Memory B cell (primary cell): ENCODE measurements around the gene GRB14.
"Not testable (repeated sequence)": the region's sequence is repeated elsewhere in the genome, so short reads cannot be mapped to it uniquely, and the experiment has no call there.

ENCODE experiments used
- ATAC-seq: fragments of 150-1000 bp; cut with Tn5 transposase; 2 replicates; pipeline ENCODE4 v1.10.0; 2021; ENCODE audit warnings: low read depth, mild to moderate bottlenecking, moderate library complexity
- DNase-seq, 2 donors: peaks; one replicate each; pipeline ENCODE4 v3.0.0; 2022; ENCODE audit warnings: low spot score in 2 of 2
- H3K27ac Mint-ChIP-seq: one replicate; pipeline ENCODE4 v1.8.0; 2022; ENCODE audit warnings: mild to moderate bottlenecking, moderate library complexity, mixed read lengths
- H3K27me3 Mint-ChIP-seq: one replicate; pipeline ENCODE4 v1.8.0; 2022; ENCODE audit warnings: mixed read lengths
- H3K36me3 Mint-ChIP-seq: one replicate; pipeline ENCODE4 v1.8.0; 2022; ENCODE audit warnings: mild to moderate bottlenecking, mixed read lengths
- H3K4me1 Mint-ChIP-seq: one replicate; pipeline ENCODE4 v1.8.0; 2022; ENCODE audit warnings: mixed read lengths
- H3K4me3 Mint-ChIP-seq: one replicate; pipeline ENCODE4 v1.8.0; 2022; ENCODE audit warnings: mild to moderate bottlenecking, moderate library complexity, mixed read lengths
- H3K9me3 Mint-ChIP-seq: one replicate; pipeline ENCODE4 v1.8.0; 2022; ENCODE audit warnings: mixed read lengths

Gene GRB14

GRCh38 chr2:164474873-164475272 is 146.4 kb downstream of the GRB14 start:
- Mint-ChIP-seq H3K4me3 (no peak overlapping the region), H3K27ac (no peak overlapping the region), H3K9me3 (no peaks in the 10 kb centered on the region), H3K27me3 (no peaks in the 10 kb centered on the region), H3K36me3 (no peaks in the 10 kb centered on the region), H3K4me1 (no peaks in the 10 kb centered on the region)
- ATAC-seq: no peak
- no peak for DNase-seq

GRCh38 chr2:164473021-164473420 is 148.3 kb downstream of the GRB14 start:
- Mint-ChIP-seq H3K27me3 (no peaks in the 10 kb centered on the region), H3K36me3 (no peaks in the 10 kb centered on the region), H3K27ac (no peak overlapping the region), H3K4me3 (no peak overlapping the region), H3K9me3 (no peaks in the 10 kb centered on the region), H3K4me1 (no peaks in the 10 kb centered on the region)
- ATAC-seq (no peak), DNase-seq (no peak)

- not testable (repeated sequence) for ATAC-seq, H3K4me3 Mint-ChIP-seq, DNase-seq, H3K9me3 Mint-ChIP-seq, H3K4me1 Mint-ChIP-seq, H3K36me3 Mint-ChIP-seq, H3K27ac Mint-ChIP-seq
- H3K27me3 Mint-ChIP-seq: peaks cover 15% of the 10 kb centered on the region
Measured at GRCh38 chr2:164465047-164465446, 156.2 kb downstream of the GRB14 start.

- Mint-ChIP-seq H3K27ac (no peak overlapping the region), H3K4me1 (no peaks in the 10 kb centered on the region), H3K36me3 (no peaks in the 10 kb centered on the region), H3K27me3 (peaks cover 15% of the 10 kb centered on the region), H3K4me3 (no peak overlapping the region), H3K9me3 (no peaks in the 10 kb centered on the region)
- DNase-seq (no peak), ATAC-seq (no peak)
Measured at GRCh38 chr2:164464376-164464775, 156.9 kb downstream of the GRB14 start.

GRCh38 chr2:164458792-164459191 is 162.5 kb downstream of the GRB14 start:
- Mint-ChIP-seq H3K27me3 (peaks cover 13% of the 10 kb centered on the region), H3K4me3 (no peak overlapping the region), H3K9me3 (no peaks in the 10 kb centered on the region), H3K36me3 (no peaks in the 10 kb centered on the region), H3K4me1 (no peaks in the 10 kb centered on the region), H3K27ac (no peak overlapping the region)
- DNase-seq (no peak), ATAC-seq (no peak)

GRCh38 chr2:164457271-164457670 is 164.0 kb downstream of the GRB14 start:
- H3K36me3 Mint-ChIP-seq: no peaks in the 10 kb centered on the region
- no peak overlapping the region for H3K4me3 Mint-ChIP-seq
- H3K9me3 Mint-ChIP-seq: no peaks in the 10 kb centered on the region
- DNase-seq: no peak
- H3K4me1 Mint-ChIP-seq: no peaks in the 10 kb centered on the region
- peaks cover 10% of the 10 kb centered on the region for H3K27me3 Mint-ChIP-seq
- no peak for ATAC-seq
- H3K27ac Mint-ChIP-seq: no peak overlapping the region

GRCh38 chr2:164456619-164457018 is 164.7 kb downstream of the GRB14 start:
- Mint-ChIP-seq H3K27ac (no peak overlapping the region), H3K27me3 (peaks cover 5% of the 10 kb centered on the region), H3K36me3 (no peaks in the 10 kb centered on the region), H3K4me3 (no peak overlapping the region), H3K4me1 (no peaks in the 10 kb centered on the region), H3K9me3 (no peaks in the 10 kb centered on the region)
- DNase-seq (no peak), ATAC-seq (no peak)

- H3K27me3 Mint-ChIP-seq: peaks cover 4% of the 10 kb centered on the region
- no peaks in the 10 kb centered on the region for H3K36me3 Mint-ChIP-seq
- H3K4me3 Mint-ChIP-seq: no peak overlapping the region
- H3K4me1 Mint-ChIP-seq: no peaks in the 10 kb centered on the region
- peaks cover 1% of the 10 kb centered on the region for H3K9me3 Mint-ChIP-seq
- DNase-seq (no peak), ATAC-seq (no peak)
- H3K27ac Mint-ChIP-seq: no peak overlapping the region
Measured at GRCh38 chr2:164453656-164454305, 167.5 kb downstream of the GRB14 start.

- H3K4me1 Mint-ChIP-seq: no peaks in the 10 kb centered on the region
- no peaks in the 10 kb centered on the region for H3K36me3 Mint-ChIP-seq
- peaks cover 2% of the 10 kb centered on the region for H3K27me3 Mint-ChIP-seq
- H3K27ac Mint-ChIP-seq: no peak overlapping the region
- H3K9me3 Mint-ChIP-seq: peaks cover 1% of the 10 kb centered on the region
- no peak overlapping the region for H3K4me3 Mint-ChIP-seq
- DNase-seq (no peak), ATAC-seq (no peak)
Measured at GRCh38 chr2:164450278-164450677, 171.0 kb downstream of the GRB14 start.

GRCh38 chr2:164449706-164450105 is 171.6 kb downstream of the GRB14 start:
- Mint-ChIP-seq H3K9me3 (peaks cover 2% of the 10 kb centered on the region), H3K27me3 (peaks cover 2% of the 10 kb centered on the region), H3K36me3 (no peaks in the 10 kb centered on the region), H3K4me3 (no peak overlapping the region), H3K4me1 (no peaks in the 10 kb centered on the region), H3K27ac (no peak overlapping the region)
- no peak for ATAC-seq
- no peak for DNase-seq

- ATAC-seq (no peak), DNase-seq (no peak)
- Mint-ChIP-seq H3K36me3 (no peaks in the 10 kb centered on the region), H3K27ac (no peak overlapping the region), H3K27me3 (peaks cover 2% of the 10 kb centered on the region), H3K4me3 (no peak overlapping the region), H3K4me1 (no peaks in the 10 kb centered on the region), H3K9me3 (peaks cover 2% of the 10 kb centered on the region)
Measured at GRCh38 chr2:164447660-164448059, 173.6 kb downstream of the GRB14 start.
